DND-41 (cell line): Measurements from ENCODE around the gene PPARGC1A.

ENCODE experiments used
- EZH2 ChIP-seq: IDR thresholded peaks from 3 replicates; pipeline ENCODE4 v1.6.1; 2012; ENCODE audit warnings: borderline replicate concordance, low read depth, mild to moderate bottlenecking, moderate library complexity, low read length, inconsistent platforms; ENCODE audit not compliant: severe bottlenecking
- TF ChIP-seq, protein P1 (sequence below): IDR thresholded peaks from 2 replicates; pipeline ENCODE4 v1.5.1; 2012; ENCODE audit warnings: borderline replicate concordance, low read length, moderate library complexity, mild to moderate bottlenecking; ENCODE audit not compliant: poor library complexity, severe bottlenecking; ENCODE audit errors: extremely low read depth

GRCh38 chr4:23835774-23836478, 53.9 kb downstream of the PPARGC1A start:
- TF ChIP-seq, protein P1, sequence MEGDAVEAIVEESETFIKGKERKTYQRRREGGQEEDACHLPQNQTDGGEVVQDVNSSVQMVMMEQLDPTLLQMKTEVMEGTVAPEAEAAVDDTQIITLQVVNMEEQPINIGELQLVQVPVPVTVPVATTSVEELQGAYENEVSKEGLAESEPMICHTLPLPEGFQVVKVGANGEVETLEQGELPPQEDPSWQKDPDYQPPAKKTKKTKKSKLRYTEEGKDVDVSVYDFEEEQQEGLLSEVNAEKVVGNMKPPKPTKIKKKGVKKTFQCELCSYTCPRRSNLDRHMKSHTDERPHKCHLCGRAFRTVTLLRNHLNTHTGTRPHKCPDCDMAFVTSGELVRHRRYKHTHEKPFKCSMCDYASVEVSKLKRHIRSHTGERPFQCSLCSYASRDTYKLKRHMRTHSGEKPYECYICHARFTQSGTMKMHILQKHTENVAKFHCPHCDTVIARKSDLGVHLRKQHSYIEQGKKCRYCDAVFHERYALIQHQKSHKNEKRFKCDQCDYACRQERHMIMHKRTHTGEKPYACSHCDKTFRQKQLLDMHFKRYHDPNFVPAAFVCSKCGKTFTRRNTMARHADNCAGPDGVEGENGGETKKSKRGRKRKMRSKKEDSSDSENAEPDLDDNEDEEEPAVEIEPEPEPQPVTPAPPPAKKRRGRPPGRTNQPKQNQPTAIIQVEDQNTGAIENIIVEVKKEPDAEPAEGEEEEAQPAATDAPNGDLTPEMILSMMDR: no peak
- TF ChIP-seq EZH2: no peak
